Stimulated activated effector memory CD8-positive, alpha-beta T cell treated with anti-CD3 and anti-CD28 coated beads, Interleukin-12 subunit alpha, Interleukin-12 subunit beta, amount 100 ng/mL, for 72 hours (primary cell): Measurements from ENCODE around the gene ZYX.
A peak's percentile ranks its signal among the peaks of the same experiment; 100 is the strongest.
"Not testable (repeated sequence)": the region's sequence is repeated elsewhere in the genome, so short reads cannot be mapped to it uniquely, and the experiment has no call there.

Experiments used
- ATAC-seq: fragments of 150-1000 bp; cut with Tn5 transposase; 2 replicates; pipeline ENCODE4 v1.10.0; 2021
- DNase-seq, 2 donors: peaks; one replicate each; pipeline ENCODE4 v3.0.0; 2021 to 2022; ENCODE audit warnings: low spot score in 2 of 2
- H3K27ac Mint-ChIP-seq: one replicate; pipeline ENCODE4 v1.8.0; 2022; ENCODE audit warnings: mild to moderate bottlenecking, mixed read lengths
- H3K36me3 Mint-ChIP-seq: one replicate; pipeline ENCODE4 v1.8.0; 2022; ENCODE audit warnings: mild to moderate bottlenecking, mixed read lengths
- H3K4me1 Mint-ChIP-seq: one replicate; pipeline ENCODE4 v1.8.0; 2022; ENCODE audit warnings: mixed read lengths
- H3K4me3 Mint-ChIP-seq: one replicate; pipeline ENCODE4 v1.8.0; 2022; ENCODE audit warnings: mild to moderate bottlenecking, mixed read lengths
- H3K9me3 Mint-ChIP-seq: one replicate; pipeline ENCODE4 v1.8.0; 2022; ENCODE audit warnings: mixed read lengths

ZYX gene

GRCh38 chr7:143396625-143397556 is 15.7 kb downstream of the ZYX start:
- H3K27ac Mint-ChIP-seq, result peak overlapping the region; percentile 63
- no peak overlapping the region for H3K4me3 Mint-ChIP-seq

GRCh38 chr7:143397710-143398530 is 16.8 kb downstream of the ZYX start:
- peaks cover 12% of the 10 kb centered on the region for H3K36me3 Mint-ChIP-seq
- no peaks in the 10 kb centered on the region for H3K9me3 Mint-ChIP-seq
- peak overlapping the region; percentile 63 for H3K27ac Mint-ChIP-seq
- peaks cover 17% of the 10 kb centered on the region for H3K4me1 Mint-ChIP-seq
- DNase-seq, result no peak
- no peak overlapping the region for H3K4me3 Mint-ChIP-seq
- ATAC-seq, result no peak

More at GRCh38 chr7:143396625-143397556, 15.7 kb downstream of the ZYX start:
- Mint-ChIP-seq H3K36me3 (peaks cover 12% of the 10 kb centered on the region), H3K9me3 (no peaks in the 10 kb centered on the region), H3K4me1 (peaks cover 21% of the 10 kb centered on the region)
- ATAC-seq (no peak), DNase-seq (peak in 1 of 2 donors; percentile 47)

- ATAC-seq (no peak), DNase-seq (no peak)
- H3K36me3 Mint-ChIP-seq, result peaks cover 11% of the 10 kb centered on the region
- no peaks in the 10 kb centered on the region for H3K9me3 Mint-ChIP-seq
- peak overlapping the region; percentile 20 for H3K27ac Mint-ChIP-seq
- H3K4me3 Mint-ChIP-seq, result no peak overlapping the region
- peaks cover 12% of the 10 kb centered on the region for H3K4me1 Mint-ChIP-seq
Observed at GRCh38 chr7:143398616-143399015, 17.5 kb downstream of the ZYX start.

GRCh38 chr7:143399151-143399550 is 18.0 kb downstream of the ZYX start:
- Mint-ChIP-seq H3K36me3 (peaks cover 6% of the 10 kb centered on the region), H3K4me3 (no peak overlapping the region), H3K4me1 (peaks cover 9% of the 10 kb centered on the region), H3K9me3 (no peaks in the 10 kb centered on the region), H3K27ac (peak overlapping the region; percentile 20)
- DNase-seq, result no peak
- ATAC-seq, result no peak

- DNase-seq (no peak), ATAC-seq (no peak)
- H3K4me1 Mint-ChIP-seq, result peaks cover 8% of the 10 kb centered on the region
- H3K27ac Mint-ChIP-seq, result peak overlapping the region; percentile 20
- no peak overlapping the region for H3K4me3 Mint-ChIP-seq
- no peaks in the 10 kb centered on the region for H3K9me3 Mint-ChIP-seq
- peaks cover 6% of the 10 kb centered on the region for H3K36me3 Mint-ChIP-seq
Observed at GRCh38 chr7:143399642-143400041, 18.5 kb downstream of the ZYX start.

GRCh38 chr7:143401265-143401664 is 20.1 kb downstream of the ZYX start:
- Mint-ChIP-seq H3K36me3 (peaks cover 6% of the 10 kb centered on the region), H3K4me1 (no peaks in the 10 kb centered on the region), H3K9me3 (no peaks in the 10 kb centered on the region), H3K27ac (no peak overlapping the region), H3K4me3 (no peak overlapping the region)
- ATAC-seq (no peak), DNase-seq (no peak)

GRCh38 chr7:143402233-143402632 is 21.1 kb downstream of the ZYX start:
- H3K36me3 Mint-ChIP-seq, DNase-seq, H3K9me3 Mint-ChIP-seq, H3K27ac Mint-ChIP-seq, ATAC-seq, H3K4me1 Mint-ChIP-seq, H3K4me3 Mint-ChIP-seq: not testable (repeated sequence)

- ATAC-seq (no peak), DNase-seq (no peak)
- peaks cover 7% of the 10 kb centered on the region for H3K36me3 Mint-ChIP-seq
- H3K4me1 Mint-ChIP-seq, result peaks cover 33% of the 10 kb centered on the region
- no peak overlapping the region for H3K27ac Mint-ChIP-seq
- no peaks in the 10 kb centered on the region for H3K9me3 Mint-ChIP-seq
- no peak overlapping the region for H3K4me3 Mint-ChIP-seq
Observed at GRCh38 chr7:143405173-143406001, 24.2 kb downstream of the ZYX start.

GRCh38 chr7:143406002-143406357 is 24.8 kb downstream of the ZYX start:
- H3K4me1 Mint-ChIP-seq, result peaks cover 36% of the 10 kb centered on the region
- no peak overlapping the region for H3K4me3 Mint-ChIP-seq
- ATAC-seq, result no peak
- H3K27ac Mint-ChIP-seq, result no peak overlapping the region
- peaks cover 7% of the 10 kb centered on the region for H3K36me3 Mint-ChIP-seq
- H3K9me3 Mint-ChIP-seq, result no peaks in the 10 kb centered on the region
- DNase-seq, result no peak

GRCh38 chr7:143407287-143408251 is 26.4 kb downstream of the ZYX start:
- peaks cover 7% of the 10 kb centered on the region for H3K36me3 Mint-ChIP-seq
- H3K4me1 Mint-ChIP-seq, result peaks cover 36% of the 10 kb centered on the region
- no peak for DNase-seq
- peak overlapping the region; percentile 83 for H3K4me3 Mint-ChIP-seq
- peak overlapping the region; percentile 78 for H3K27ac Mint-ChIP-seq
- peak; percentile 80 for ATAC-seq
- H3K9me3 Mint-ChIP-seq, result no peaks in the 10 kb centered on the region

GRCh38 chr7:143408252-143408685 is 27.1 kb downstream of the ZYX start:
- ATAC-seq, result peak; percentile 29
- Mint-ChIP-seq H3K27ac (peak overlapping the region; percentile 78), H3K4me1 (peaks cover 36% of the 10 kb centered on the region)

GRCh38 chr7:143408686-143409561 is 27.8 kb downstream of the ZYX start, which contains the start of gene EPHA1:
TSS of gene EPHA1 (minus strand) at chr7:143408856. CDS start at chr7:143408805, 51 bp downstream.
- Mint-ChIP-seq H3K4me1 (peaks cover 36% of the 10 kb centered on the region), H3K27ac (peak within 1 kb of the TSS; percentile 78), H3K36me3 (peaks cover 7% of the 10 kb centered on the region), H3K4me3 (peak within 1 kb of the TSS; percentile 83), H3K9me3 (no peaks in the 10 kb centered on the region)
- ATAC-seq (peak; percentile 63), DNase-seq (no peak)

More at GRCh38 chr7:143408252-143408685, 27.1 kb downstream of the ZYX start:
- peaks cover 7% of the 10 kb centered on the region for H3K36me3 Mint-ChIP-seq
- peak overlapping the region; percentile 83 for H3K4me3 Mint-ChIP-seq
- DNase-seq, result no peak
- no peaks in the 10 kb centered on the region for H3K9me3 Mint-ChIP-seq

- Mint-ChIP-seq H3K36me3 (peaks cover 7% of the 10 kb centered on the region), H3K4me1 (peaks cover 36% of the 10 kb centered on the region), H3K4me3 (no peak overlapping the region), H3K27ac (no peak overlapping the region), H3K9me3 (no peaks in the 10 kb centered on the region)
- no peak for ATAC-seq
- DNase-seq, result no peak
Observed at GRCh38 chr7:143410521-143411004, 29.4 kb downstream of the ZYX start.
